GM12864 (cell line): ENCODE measurements around the gene GUCY2F.
A peak's percentile ranks its signal among the peaks of the same experiment; 100 is the strongest.

Source experiments
- DNase-seq: peaks from one replicate; pipeline ENCODE4 v3.0.0-alpha.2; 2011; ENCODE audit warnings: low read depth
- H3K4me3 ChIP-seq: 2 replicates; pipeline ENCODE4 v1.5.1; 2011; ENCODE audit warnings: mild to moderate bottlenecking, low read depth, low read length, control low read depth
- CTCF ChIP-seq: IDR thresholded peaks from 2 replicates; pipeline ENCODE4 v1.5.1; 2011; ENCODE audit warnings: low read depth, mild to moderate bottlenecking, moderate library complexity, low read length, control low read depth, inconsistent platforms; ENCODE audit errors: missing control alignments

GUCY2F gene

GRCh38 chrX:109487640-109488039, 5.8 kb upstream of the GUCY2F start:
- TF ChIP-seq CTCF: no peak
- H3K4me3 ChIP-seq: no peak overlapping the region
- DNase-seq: no peak

- TF ChIP-seq CTCF: peak; percentile 72
These were observed 3.8 kb upstream of the GUCY2F start for GRCh38 chrX:109485470-109486340.

GRCh38 chrX:109484886-109485285, 3.0 kb upstream of the GUCY2F start:
- H3K4me3 ChIP-seq: no peak overlapping the region
- no peak for TF ChIP-seq CTCF
- no peak for DNase-seq

More at GRCh38 chrX:109485470-109486340, 3.8 kb upstream of the GUCY2F start:
- DNase-seq: no peak
- H3K4me3 ChIP-seq: no peak overlapping the region

GRCh38 chrX:109475174-109475891, 6.6 kb downstream of the GUCY2F start:
- H3K4me3 ChIP-seq: no peak overlapping the region
- peak; percentile 26 for TF ChIP-seq CTCF
- no peak for DNase-seq

- TF ChIP-seq CTCF: peak; percentile 36
- no peak for DNase-seq
- H3K4me3 ChIP-seq: no peak overlapping the region
These were observed 8.7 kb downstream of the GUCY2F start for GRCh38 chrX:109472939-109473735.

GRCh38 chrX:109464231-109464630, 17.7 kb downstream of the GUCY2F start:
- H3K4me3 ChIP-seq: no peak overlapping the region
- no peak for DNase-seq
- no peak for TF ChIP-seq CTCF
